NCI-H82 (cell line): Measurements from ENCODE around the gene PPM1H.

Source experiments
- DNase-seq: peaks from one replicate; lab custom pipeline; 2025; lab: John Stamatoyannopoulos, UW

The PPM1H gene

DNA sequence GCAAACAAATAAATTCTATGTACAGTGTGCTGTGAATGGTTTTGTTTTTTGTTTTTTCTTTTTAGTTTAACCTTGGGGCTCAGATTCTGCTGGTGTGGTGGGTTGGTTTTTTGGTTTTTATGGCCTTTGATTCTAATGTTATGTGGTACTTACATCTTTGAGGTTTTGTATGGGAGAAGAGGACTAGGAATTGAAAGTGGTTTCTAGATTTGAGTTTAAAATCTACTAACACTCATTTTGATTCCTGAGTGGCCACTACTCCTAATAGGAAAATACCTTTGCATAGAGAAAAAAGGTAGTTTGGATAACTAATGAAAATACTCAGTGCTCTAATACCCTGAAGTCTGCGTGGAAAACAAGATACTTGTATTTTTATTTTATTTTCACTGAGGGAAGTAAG, 330.6 kb downstream of the PPM1H start:
- DNase-seq, result no peak

DNA sequence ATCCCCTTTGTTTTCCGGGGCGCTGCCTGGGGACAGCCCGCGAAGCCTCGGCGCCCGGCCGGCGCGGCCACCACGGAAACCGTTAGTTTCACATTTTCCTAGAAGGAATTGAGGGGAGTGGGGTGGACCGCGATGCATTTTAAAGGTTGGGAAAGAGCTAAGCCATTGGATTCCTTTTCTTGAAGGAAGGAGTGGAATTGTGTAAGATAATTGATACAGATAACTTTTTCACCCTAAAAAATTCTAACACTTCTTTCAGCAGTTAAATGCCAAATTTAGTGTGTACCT, 331.2 kb downstream of the PPM1H start:
- DNase-seq, result no peak

- DNase-seq, result peak; percentile 91
Observed at GRCh38 chr12:62603061-62603810, 331.7 kb downstream of the PPM1H start.

DNA sequence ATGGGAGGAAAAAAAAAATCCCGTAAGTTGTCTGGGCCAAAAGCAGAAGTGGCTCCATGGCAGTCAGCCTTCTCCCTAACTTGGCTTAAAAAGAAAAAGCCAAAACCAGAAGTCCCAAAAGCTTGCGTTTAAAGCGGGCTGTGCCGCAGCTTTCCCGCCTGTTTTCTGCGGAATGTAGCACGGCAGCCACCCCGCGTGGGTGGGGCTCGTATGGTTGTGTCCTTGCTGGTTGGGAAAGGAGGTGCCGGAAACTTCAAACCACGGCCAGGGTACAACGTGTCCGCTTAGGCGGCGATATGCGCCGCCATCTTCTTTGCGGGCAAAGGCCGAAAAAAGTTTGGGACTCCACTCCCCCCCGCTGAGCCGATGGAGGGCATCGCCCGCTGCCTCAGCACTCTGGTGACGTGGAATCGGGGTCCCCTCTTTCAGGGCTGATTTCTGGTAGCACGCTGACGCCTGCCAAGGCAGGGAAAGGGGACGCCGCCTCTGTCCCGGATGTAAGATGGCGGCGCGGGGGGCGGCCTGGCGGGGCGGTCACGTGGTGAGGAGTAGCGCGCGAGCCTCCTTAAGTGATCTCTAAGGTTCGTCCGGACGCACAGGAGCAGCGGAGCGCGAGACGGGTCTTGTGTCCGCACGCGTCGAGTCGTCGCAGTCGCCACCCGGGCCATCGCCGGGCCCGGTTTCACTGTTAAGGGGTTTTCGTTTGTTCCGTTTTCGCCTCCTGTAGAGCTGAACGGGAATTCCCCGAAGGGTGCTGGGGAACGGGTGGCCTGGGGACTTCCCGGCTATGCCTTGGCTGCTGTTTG, 332.5 kb downstream of the PPM1H start:
- DNase-seq, result peak; percentile 93

DNA sequence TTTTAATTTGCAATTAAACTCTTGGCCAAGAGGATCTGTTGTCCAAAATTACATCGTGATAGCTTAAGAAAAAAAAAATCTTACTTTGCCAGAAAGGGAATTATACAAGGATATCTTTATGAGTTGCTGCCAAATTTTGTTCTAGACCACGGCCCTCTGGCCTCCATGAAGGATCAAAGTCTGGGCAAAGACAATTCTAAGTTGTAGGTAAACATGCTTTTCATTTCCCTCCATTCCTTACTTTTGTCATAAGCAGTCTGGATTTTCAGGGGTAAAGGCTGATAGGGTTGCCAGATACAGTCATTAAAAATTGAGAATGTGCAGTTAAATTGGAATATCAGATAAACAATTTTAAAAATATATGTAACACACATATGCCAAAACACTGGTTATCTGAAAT, 333.2 kb downstream of the PPM1H start:
- DNase-seq, result peak; percentile 35

GRCh38 chr12:62599854-62600437, 335.0 kb downstream of the PPM1H start:
- no peak for DNase-seq

GRCh38 chr12:62598846-62599245, 336.1 kb downstream of the PPM1H start:
- no peak for DNase-seq

DNA sequence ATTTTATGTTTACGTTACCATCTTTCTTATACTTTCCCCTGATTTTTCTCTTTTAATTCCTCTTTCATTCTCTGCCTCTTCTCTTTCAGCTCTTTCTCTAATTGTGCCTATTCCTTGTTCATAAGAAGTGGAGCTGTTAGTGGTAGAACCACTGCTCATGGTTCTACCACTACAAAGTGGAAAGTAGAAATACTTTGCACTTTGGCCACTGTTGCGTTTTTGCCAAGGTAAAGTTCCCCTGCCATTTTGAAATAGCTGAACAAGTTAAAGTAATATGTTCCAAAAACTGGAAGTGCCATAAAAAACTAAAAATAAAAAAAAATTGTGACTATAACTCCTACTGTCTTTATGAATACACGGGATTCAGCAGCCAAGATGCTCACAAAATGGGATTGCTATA, 337.7 kb downstream of the PPM1H start:
- no peak for DNase-seq
